CD4-positive, alpha-beta T cell treated with Interleukin-4 for 1 hour (primary cell): ENCODE results near the gene CLCN5.
"Not testable (repeated sequence)": the region's sequence is repeated elsewhere in the genome, so short reads cannot be mapped to it uniquely, and the experiment has no call there.

Experiments
- DNase-seq, 2 donors: peaks; one replicate each; pipeline ENCODE4 v3.0.0-alpha.2; 2020 to 2022

CLCN5 gene

DNA sequence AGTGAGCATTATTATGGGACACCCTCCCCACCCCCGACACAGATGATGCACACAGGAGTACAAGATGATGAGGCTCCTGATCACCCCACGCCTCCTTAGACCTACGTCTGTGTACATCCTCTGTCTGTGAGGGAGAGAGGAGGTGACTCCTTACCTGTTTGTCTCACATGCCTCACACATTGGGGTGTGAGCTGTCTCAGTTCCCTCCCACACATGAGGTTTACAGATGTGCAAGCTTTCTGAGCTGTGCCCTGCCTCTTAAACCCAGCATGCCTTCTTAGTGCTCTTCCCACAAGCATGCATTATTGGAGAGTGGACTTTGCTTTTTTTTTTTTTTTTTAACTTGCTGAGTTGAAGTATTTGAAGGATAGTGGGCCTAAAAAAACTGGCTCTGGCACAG, 76.7 kb downstream of the CLCN5 start:
- no peak for DNase-seq

DNA sequence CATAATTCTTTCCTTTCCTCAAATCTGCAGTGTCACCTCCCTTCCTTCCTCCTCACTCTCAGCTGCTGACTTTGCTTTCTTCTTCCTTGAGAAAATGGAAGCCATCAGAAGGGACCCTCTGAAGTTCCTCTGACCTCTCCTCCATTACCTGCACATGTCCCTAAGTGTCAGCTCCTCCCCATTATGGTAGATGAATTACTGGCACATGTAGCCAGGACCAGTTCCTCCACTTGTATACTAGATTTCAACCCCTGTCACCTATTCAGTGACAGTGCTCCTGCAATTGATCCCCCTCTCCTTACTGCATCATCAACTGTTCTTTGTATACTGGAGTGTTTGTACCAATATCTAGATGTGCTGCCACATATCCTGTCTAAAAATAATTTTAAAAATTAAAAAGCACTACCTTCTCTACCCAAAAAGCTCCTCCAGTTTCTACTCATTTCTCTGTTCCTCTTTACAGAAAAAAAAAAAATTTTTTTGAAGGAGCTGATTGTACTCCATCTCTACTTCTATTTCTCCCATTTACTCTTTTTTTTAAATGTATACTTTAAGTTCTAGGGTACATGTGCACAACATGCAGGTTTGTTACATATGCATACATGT, 78.6 kb downstream of the CLCN5 start:
- DNase-seq, result no peak

DNA sequence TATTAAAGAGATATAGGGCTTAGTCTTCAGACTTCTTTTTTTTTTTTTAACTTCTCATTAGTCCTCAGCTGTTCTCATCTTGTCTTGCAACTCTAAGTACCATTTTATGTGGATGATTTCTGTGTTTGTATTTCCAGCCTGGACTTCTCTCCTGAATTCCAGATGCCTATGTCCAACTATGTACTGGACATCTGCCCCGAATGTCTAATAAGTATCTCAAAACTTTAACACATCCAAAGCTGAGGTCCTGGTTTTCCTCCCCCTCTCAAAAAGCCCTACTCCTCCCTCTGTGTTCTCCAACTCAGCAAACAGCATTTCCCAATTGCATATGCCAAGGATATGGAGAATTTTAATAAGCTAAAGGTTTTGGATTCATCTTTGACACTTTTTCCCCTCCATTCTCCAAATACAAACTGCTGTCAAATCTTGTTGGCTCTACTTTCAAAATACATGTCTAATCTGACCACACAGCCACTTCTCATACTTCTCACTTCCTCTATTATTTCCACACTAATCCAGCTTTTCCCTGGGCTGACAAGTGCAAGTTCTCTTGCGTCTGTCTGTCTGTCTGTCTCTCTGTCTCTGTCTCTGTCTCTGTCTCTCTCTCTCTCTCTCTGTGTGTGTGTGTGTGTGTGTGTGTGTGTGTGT, 79.8 kb downstream of the CLCN5 start:
- no peak for DNase-seq

DNA sequence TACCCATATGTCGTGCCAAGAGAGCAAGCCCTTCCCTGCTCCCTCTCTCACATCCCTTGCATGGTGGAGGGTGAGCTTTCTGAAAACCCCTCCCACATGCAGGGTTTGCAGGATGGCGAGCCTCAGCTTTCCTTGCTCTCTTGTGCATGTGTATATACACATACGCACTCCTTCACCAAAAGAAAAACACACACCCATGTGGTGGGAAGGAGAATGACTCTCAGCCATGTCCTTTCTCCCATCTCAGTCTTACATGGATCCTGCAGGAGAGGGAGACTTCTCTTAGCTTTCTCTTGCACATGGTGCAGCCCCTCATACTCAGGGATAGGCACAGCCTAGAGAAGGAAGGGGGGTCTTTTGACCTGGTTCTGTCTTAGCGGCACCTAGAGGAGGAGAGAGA, 81.1 kb downstream of the CLCN5 start:
- DNase-seq, result no peak

- DNase-seq, result no peak
These were observed 81.5 kb downstream of the CLCN5 start for GRCh38 chrX:50003927-50004326.

GRCh38 chrX:50025591-50025990, 103.2 kb downstream of the CLCN5 start:
- not testable (repeated sequence) for DNase-seq

DNA sequence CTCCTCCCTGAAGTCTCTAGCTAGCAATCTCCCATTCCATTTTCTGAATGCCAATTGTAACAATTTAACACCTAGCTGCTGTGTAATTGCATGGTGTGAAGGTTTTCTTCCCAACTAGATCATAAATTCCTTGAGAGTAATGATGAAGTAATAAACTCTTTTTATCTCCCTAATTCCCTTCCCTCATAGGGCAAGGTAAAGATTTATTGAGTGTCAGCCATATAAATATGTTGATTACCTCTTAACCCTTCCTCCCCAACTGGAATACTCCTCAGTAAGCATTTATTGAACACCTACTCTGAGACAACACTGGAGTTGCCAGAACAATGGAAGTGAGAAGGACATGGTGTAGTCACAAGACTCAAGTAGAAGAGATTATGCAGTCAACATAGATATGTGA, 112.7 kb downstream of the CLCN5 start:
- DNase-seq, result no peak

DNA sequence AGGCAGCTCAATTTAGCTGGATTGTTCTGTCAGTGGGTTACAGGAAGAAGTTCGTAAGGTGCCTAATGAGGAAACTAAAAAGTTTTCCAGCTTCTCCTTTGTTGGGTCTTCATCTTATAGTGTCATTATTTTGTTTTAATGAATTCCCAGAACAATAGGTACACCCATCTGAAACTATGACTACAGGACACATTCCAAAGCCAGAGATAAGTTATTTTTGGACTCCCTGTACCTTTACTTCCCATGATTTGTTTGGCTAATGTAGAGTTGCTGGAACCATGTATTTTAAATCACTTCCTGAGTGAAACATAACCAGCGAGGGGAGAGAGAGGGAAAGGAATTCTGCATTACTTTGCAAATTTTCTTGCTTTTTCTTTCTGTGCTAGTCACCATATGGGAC, 114.0 kb downstream of the CLCN5 start:
- DNase-seq, result no peak

DNA sequence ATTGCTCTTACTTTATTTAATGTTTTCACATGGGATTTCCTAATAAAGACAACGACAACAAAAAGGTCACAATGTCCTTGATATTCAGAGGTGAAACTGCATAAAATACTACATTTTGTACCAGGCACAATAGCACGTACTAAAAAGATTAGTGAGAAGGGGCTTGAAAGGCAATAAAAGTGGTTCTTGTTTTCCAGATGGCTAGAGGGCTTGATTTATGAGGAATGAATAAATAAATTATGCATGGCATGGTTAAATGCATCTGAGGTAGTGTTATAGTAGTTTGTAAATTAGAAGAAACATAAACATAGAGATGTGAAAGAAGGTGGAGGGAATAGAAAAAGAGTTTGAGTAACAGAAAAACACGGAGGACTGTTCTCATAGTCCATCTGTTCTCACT, 123.4 kb downstream of the CLCN5 start:
- DNase-seq, result no peak

DNA sequence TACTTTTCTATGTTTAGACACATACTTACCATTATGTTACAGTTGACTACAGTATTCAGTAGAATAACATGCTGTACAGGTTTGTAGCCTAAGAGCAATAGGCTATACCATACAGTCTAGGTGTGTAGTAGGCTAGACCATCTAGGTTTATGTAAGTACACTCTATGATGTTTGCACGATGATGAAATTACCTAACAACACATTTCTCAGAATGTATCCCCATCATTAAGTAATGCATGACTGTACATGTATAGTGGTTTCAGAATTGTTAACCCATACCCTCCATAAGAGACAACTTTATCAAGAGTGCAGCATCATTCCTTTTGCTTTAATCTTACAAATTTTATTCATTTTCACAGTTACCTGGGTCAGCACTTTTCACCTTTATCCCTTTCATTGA, 126.8 kb downstream of the CLCN5 start:
- DNase-seq, result no peak

DNA sequence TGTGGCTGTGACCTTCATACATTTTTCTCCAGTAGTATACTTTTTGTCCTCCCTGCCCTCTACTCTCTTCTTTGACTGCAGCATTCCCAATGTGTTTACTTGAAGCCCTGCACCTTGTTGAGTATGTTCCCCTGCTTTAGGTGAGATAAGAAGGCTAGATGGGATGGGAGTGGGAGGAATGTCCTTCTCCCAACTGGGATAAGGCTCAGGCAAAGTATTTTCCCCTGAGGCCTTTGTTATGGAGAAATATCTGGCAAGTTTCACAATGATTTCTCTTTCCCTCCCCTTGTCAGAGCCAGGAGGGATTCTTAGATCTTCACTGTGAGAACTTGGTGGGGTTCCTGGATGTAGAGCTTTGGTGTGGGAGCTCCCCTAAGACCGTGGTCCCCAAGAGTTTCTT, 131.8 kb downstream of the CLCN5 start:
- DNase-seq, result no peak

- DNase-seq, result no peak
These were observed 144.0 kb downstream of the CLCN5 start for GRCh38 chrX:50066318-50066937.

DNA sequence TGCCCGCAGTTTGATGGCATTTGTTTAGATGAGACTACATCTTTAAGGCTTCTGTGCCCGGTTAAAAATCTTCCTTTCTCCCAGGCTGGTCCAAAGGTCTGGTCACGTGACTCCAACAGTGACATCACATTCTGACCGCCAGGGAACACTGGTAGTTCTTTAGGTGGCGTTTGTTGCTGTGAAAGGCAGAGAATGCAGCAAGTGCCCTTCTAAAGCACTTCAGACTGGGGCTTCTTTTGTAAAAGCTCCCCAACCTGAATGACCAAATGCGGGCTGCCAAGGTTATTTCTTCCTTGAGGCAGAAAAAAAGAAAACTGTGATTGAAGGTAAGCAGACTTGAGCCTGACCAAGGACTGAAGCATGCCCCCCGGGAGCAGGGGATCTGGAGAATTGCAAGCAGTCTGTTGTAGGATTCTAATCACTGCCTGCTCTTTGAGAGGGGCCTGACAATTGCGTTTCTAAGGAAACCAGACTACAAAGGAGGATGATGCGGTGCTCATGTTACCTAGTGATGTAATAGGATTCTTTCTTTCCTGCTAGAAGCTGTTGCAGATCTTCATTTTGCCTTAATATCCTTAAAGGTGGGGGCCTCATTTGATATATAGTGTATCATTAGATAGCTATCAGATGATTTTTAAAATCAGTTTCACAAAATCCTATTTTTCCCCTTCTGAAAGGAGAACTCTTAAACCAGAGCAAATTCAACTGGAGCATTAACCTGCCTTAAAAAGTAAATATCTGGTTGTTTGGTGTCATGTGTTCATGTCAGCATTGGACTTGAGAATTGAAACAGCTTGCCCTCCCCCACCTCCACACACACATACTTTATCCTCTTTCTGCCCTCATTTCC, 145.3 kb downstream of the CLCN5 start:
- DNase-seq, result no peak

DNA sequence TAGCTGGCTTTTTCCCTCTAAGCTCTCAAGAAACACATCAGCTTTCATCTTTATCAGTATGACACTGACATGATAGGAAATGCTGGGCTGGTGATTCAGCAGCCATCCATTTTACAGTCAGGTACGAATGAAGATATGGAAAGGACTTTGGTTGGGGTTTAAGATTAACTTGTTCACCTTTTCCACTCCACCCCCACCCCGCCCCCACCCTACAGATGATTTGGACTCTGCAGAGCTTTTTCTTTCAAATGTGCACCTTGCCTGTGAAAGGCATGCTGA, 145.8 kb downstream of the CLCN5 start:
- no peak for DNase-seq

GRCh38 chrX:50068893-50069292, 146.5 kb downstream of the CLCN5 start:
- no peak for DNase-seq

GRCh38 chrX:50071494-50071893, 149.1 kb downstream of the CLCN5 start:
- DNase-seq, result no peak

DNA sequence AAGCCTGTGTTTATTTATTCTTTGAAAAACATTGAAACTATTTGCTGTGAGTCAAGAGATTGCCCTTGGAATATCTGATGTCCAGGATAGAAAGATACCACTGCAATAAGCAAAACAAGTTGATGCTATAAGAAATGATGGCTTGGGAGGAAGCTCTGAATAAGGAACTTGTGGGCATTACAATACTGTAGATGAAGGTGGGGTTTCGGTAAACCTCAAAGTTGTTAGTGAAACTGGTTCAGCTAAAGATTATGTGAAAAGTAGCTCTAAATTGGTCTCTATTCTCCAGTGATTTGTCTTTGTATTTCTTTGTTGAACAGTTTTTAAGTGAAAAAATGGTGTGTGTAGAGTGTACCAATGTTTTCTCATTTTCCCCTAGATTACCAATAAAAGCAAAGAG, 149.7 kb downstream of the CLCN5 start:
- DNase-seq, result no peak

GRCh38 chrX:50073601-50074000, 151.2 kb downstream of the CLCN5 start:
- DNase-seq, result no peak

GRCh38 chrX:50075630-50076339, 153.4 kb downstream of the CLCN5 start:
- DNase-seq, result no peak

DNA sequence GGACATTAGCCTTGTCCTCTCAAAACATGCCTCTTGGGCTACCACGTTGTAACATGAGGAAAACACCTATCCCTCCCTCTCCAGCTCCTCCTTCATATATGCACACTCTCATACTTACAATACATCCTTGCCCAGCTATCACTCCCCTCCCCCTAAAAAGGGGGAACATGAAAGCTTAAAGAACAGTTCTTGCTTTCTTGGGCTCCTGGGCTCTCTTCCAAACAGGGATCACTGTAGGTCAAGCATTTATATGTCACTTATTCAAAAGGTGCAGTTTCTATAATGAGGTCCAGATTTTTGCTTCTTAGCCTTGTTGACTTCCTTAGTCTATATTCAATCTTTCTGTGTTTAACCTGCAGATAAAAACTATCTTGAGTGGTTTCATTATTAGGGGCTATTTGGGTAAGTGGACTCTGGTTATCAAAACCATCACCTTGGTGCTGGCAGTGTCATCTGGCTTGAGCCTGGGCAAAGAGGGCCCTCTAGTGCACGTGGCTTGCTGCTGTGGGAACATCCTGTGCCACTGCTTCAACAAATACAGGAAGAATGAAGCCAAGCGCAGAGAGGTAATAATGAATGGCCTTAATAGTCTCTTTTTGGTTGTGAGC, 159.0 kb downstream of the CLCN5 start:
- no peak for DNase-seq

DNA sequence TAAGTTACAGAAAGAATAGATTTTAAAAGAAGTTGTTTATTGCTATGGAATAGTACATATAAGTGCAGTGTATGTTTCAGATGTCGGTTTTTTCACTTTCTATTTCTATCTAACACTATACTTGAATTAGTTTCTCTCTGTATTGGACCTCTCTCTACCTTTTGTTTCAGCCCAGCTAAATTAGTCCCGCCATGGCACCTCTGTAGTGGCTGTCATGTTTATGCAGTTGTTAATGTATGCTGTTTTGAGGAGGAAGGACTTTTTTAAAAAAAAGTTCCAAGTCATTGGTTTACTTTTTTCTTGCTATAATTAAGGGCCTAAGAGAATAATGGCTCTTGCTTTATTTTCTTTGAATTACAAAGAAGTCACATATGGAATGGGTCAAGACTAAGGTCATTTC, 160.3 kb downstream of the CLCN5 start:
- no peak for DNase-seq

- no peak for DNase-seq
These were observed 166.2 kb downstream of the CLCN5 start for GRCh38 chrX:50088645-50089044.

DNA sequence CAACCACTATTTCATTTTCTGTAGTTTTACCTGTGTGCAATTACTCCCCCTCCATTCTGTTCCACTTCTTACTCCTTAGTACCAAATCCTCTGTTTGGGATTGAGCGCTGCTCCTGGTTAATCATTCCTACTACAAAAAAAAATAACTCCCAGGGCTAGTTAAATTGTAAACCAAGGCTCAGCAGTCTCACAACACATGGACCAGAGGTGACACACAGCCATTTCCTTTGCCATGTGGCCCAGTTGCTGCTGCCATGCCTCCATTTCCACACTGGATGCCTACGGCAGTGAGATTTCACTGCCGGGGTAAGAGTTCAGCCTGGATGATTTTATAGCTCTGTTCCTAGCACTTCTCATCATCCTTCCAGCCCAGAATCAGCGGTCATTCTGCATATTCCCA, 171.2 kb downstream of the CLCN5 start:
- no peak for DNase-seq
